PFSK-1 (cell line): Measurements from ENCODE around the gene LILRA5.

Experiments used
- POLR2AphosphoS5 ChIP-seq: IDR thresholded peaks from 2 replicates; pipeline ENCODE4 v1.6.1; 2012; ENCODE audit warnings: low read depth, mild to moderate bottlenecking, control low read depth, low read length, moderate library complexity
- SIN3A ChIP-seq: IDR thresholded peaks from 2 replicates; pipeline ENCODE4 v1.6.1; 2012; ENCODE audit warnings: mild to moderate bottlenecking, low read length, moderate library complexity, borderline replicate concordance; ENCODE audit not compliant: insufficient read depth
- TAF1 ChIP-seq: IDR thresholded peaks from 2 replicates; pipeline ENCODE4 v1.6.1; 2012; ENCODE audit warnings: low read length, control low read depth, borderline replicate concordance; ENCODE audit not compliant: insufficient read depth

DNA sequence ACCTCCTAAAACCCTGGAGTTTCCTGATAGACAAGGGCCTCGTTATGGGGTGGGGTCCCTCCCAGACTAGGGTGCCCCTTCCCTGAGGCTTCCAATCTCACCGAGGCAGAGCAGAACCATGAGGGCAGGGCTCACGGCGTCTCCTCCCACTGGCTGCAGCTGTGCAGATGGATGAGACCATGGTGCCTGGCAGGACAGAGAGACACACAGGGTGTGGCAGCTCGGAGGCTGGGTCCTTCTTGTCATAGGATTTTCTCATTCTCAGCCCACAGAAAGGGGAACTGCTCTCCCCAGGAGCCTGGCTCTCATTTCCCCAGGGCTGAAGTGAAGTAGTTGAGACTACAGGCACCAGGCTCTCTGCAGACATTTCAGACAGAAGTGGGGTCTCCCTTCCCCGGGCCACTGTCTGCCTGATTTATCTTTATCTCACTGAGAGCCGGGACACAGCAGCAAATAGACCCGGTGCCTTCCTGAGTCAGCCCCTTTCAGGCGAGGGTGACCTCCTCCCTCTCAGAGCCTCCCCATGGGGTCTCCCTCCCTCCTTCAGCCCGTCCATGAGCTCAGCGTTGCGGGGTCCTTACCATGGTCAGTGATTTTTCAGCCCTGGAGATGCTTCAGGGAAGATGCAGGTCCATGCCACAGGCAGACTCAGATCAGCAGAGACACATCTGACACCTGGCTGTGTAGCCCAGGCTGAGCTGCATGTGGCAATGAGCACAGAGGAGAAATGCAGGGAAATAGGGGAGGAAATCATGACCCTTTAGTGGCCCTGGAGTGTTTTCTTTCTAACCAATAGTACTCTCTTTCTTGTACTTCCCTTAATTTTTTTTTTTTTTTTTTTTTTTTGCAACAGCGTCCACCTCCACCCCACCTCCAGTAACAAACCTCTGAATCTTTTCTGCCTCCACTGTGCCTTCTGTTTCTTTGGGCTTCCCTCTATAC is at the start of gene LILRA5:
- TF ChIP-seq POLR2AphosphoS5 (no peak), SIN3A (no peak), TAF1 (no peak)
